Rectal smooth muscle tissue (tissue), 1 donor: ENCODE measurements around the gene ASNS.
"Not testable (repeated sequence)": the region's sequence is repeated elsewhere in the genome, so short reads cannot be mapped to it uniquely, and the experiment has no call there.

Source experiments
- H3K27ac ChIP-seq: one replicate; pipeline ENCODE4 v1.7.0; 2013; ENCODE audit warnings: low read depth, low read length, inconsistent platforms
- H3K27me3 ChIP-seq: one replicate; pipeline ENCODE4 v1.7.0; 2013; ENCODE audit warnings: low read length; ENCODE audit not compliant: control insufficient read depth, insufficient read depth
- H3K36me3 ChIP-seq: one replicate; pipeline ENCODE4 v1.7.0; 2013; ENCODE audit warnings: low read length; ENCODE audit not compliant: control insufficient read depth, insufficient read depth
- H3K4me1 ChIP-seq: one replicate; pipeline ENCODE4 v1.7.0; 2013; ENCODE audit warnings: low read length; ENCODE audit not compliant: control insufficient read depth, insufficient read depth
- H3K4me3 ChIP-seq: one replicate; pipeline ENCODE4 v1.7.0; 2013; ENCODE audit warnings: low read length
- H3K9ac ChIP-seq: one replicate; pipeline ENCODE4 v1.7.0; 2013; ENCODE audit warnings: low read length

The ASNS gene

GRCh38 chr7:97872025-97872669, at the start of gene ASNS:
ASNS (minus strand) TSS chr7:97872408; CDS start chr7:97869156, 3,252 bp downstream.
- Histone ChIP-seq H3K36me3 (no peaks in the 10 kb centered on the region), H3K27me3 (no peaks in the 10 kb centered on the region), H3K9ac (peak within 1 kb of the TSS; percentile 69), H3K27ac (peak within 1 kb of the TSS; percentile 68), H3K4me3 (peak within 1 kb of the TSS; percentile 83), H3K4me1 (no peaks in the 10 kb centered on the region)

GRCh38 chr7:97921254-97921653, 49.0 kb upstream of the ASNS start:
- H3K4me3 ChIP-seq, H3K27ac ChIP-seq, H3K9ac ChIP-seq, H3K4me1 ChIP-seq, H3K36me3 ChIP-seq, H3K27me3 ChIP-seq: not testable (repeated sequence)

- not testable (repeated sequence) for H3K9ac ChIP-seq, H3K4me3 ChIP-seq, H3K4me1 ChIP-seq, H3K36me3 ChIP-seq, H3K27ac ChIP-seq, H3K27me3 ChIP-seq
Measured at GRCh38 chr7:97915267-97915666, 43.1 kb upstream of the ASNS start.

- not testable (repeated sequence) for H3K27me3 ChIP-seq, H3K27ac ChIP-seq, H3K36me3 ChIP-seq, H3K9ac ChIP-seq, H3K4me1 ChIP-seq, H3K4me3 ChIP-seq
Measured at GRCh38 chr7:97912294-97912693, 40.1 kb upstream of the ASNS start.

- H3K36me3 ChIP-seq, H3K9ac ChIP-seq, H3K4me1 ChIP-seq, H3K27me3 ChIP-seq, H3K4me3 ChIP-seq, H3K27ac ChIP-seq: not testable (repeated sequence)
Measured at GRCh38 chr7:97896893-97897292, 24.7 kb upstream of the ASNS start.

- H3K4me1 ChIP-seq, H3K36me3 ChIP-seq, H3K27me3 ChIP-seq, H3K4me3 ChIP-seq, H3K27ac ChIP-seq, H3K9ac ChIP-seq: not testable (repeated sequence)
Measured at GRCh38 chr7:97891721-97892120, 19.5 kb upstream of the ASNS start.

- H3K4me1 ChIP-seq, H3K27ac ChIP-seq, H3K9ac ChIP-seq, H3K27me3 ChIP-seq, H3K4me3 ChIP-seq, H3K36me3 ChIP-seq: not testable (repeated sequence)
Measured at GRCh38 chr7:97879527-97879926, 7.3 kb upstream of the ASNS start.

- not testable (repeated sequence) for H3K36me3 ChIP-seq, H3K9ac ChIP-seq, H3K27me3 ChIP-seq, H3K4me1 ChIP-seq, H3K27ac ChIP-seq, H3K4me3 ChIP-seq
Measured at GRCh38 chr7:97874894-97875293, 2.7 kb upstream of the ASNS start.

GRCh38 chr7:97873606-97874005, 1.4 kb upstream of the ASNS start:
- Histone ChIP-seq H3K27ac (no peak overlapping the region), H3K9ac (no peak overlapping the region), H3K4me1 (no peaks in the 10 kb centered on the region), H3K4me3 (no peak overlapping the region), H3K27me3 (no peaks in the 10 kb centered on the region), H3K36me3 (no peaks in the 10 kb centered on the region)

GRCh38 chr7:97871659-97872024, 566 bp downstream of the ASNS start:
- peak overlapping the region; percentile 69 for H3K9ac ChIP-seq
- peak overlapping the region; percentile 83 for H3K4me3 ChIP-seq
- no peaks in the 10 kb centered on the region for H3K36me3 ChIP-seq
- no peaks in the 10 kb centered on the region for H3K4me1 ChIP-seq
- no peaks in the 10 kb centered on the region for H3K27me3 ChIP-seq
- peak overlapping the region; percentile 68 for H3K27ac ChIP-seq

- H3K27me3 ChIP-seq = no peaks in the 10 kb centered on the region
- no peaks in the 10 kb centered on the region for H3K4me1 ChIP-seq
- no peaks in the 10 kb centered on the region for H3K36me3 ChIP-seq
- H3K27ac ChIP-seq = no peak overlapping the region
- H3K9ac ChIP-seq = no peak overlapping the region
- H3K4me3 ChIP-seq = no peak overlapping the region
Measured at GRCh38 chr7:97868788-97869187, 3.4 kb downstream of the ASNS start.

- no peak overlapping the region for H3K27ac ChIP-seq
- H3K36me3 ChIP-seq = no peaks in the 10 kb centered on the region
- no peak overlapping the region for H3K9ac ChIP-seq
- no peaks in the 10 kb centered on the region for H3K27me3 ChIP-seq
- no peak overlapping the region for H3K4me3 ChIP-seq
- no peaks in the 10 kb centered on the region for H3K4me1 ChIP-seq
Measured at GRCh38 chr7:97868314-97868713, 3.9 kb downstream of the ASNS start.

GRCh38 chr7:97865104-97865503, 7.1 kb downstream of the ASNS start:
- Histone ChIP-seq H3K36me3 (no peaks in the 10 kb centered on the region), H3K27me3 (no peaks in the 10 kb centered on the region), H3K4me1 (no peaks in the 10 kb centered on the region), H3K9ac (no peak overlapping the region), H3K4me3 (no peak overlapping the region), H3K27ac (no peak overlapping the region)
